Right renal pelvis (tissue), 4 donors: ENCODE data around the gene GRID1. TPM values are rescaled to one million over a fixed set of nuclear protein-coding genes. Genes with fewer than 3 reads are reported as not detected.
"Not testable (repeated sequence)": the region's sequence is repeated elsewhere in the genome, so short reads cannot be mapped to it uniquely, and the experiment has no call there.

Experiments used
- DNase-seq, 4 donors: peaks; one replicate each; pipeline ENCODE4 v3.0.0-alpha.2; 2013; ENCODE audit warnings: low read depth in 4 of 4, low spot score in 3 of 4, missing footprints in 1 of 4
- polyA plus RNA-seq, 4 donors: library from polyadenylated mRNA; unstranded; fragments of 120-200 nt; gene quantifications; one replicate each; pipeline ENCODE4 v1.2.1, GENCODE V29; 2013; ENCODE audit not compliant: insufficient read length in 4 of 4

Gene GRID1
- polyA plus RNA-seq, 4 donors: 1.5 to 2.3 (median 2.1) TPM

- no peak for DNase-seq
Observed at GRCh38 chr10:85993840-85994507, 372.6 kb downstream of the GRID1 start.

GRCh38 chr10:85993140-85993539, 373.5 kb downstream of the GRID1 start:
- DNase-seq: no peak

GRCh38 chr10:85992324-85992723, 374.3 kb downstream of the GRID1 start:
- DNase-seq: no peak

- no peak for DNase-seq
Observed at GRCh38 chr10:85986777-85987176, 379.8 kb downstream of the GRID1 start.

GRCh38 chr10:85983051-85983450, 383.5 kb downstream of the GRID1 start:
- no peak for DNase-seq

GRCh38 chr10:85979598-85979997, 387.0 kb downstream of the GRID1 start:
- no peak for DNase-seq

GRCh38 chr10:85978566-85979358, 387.8 kb downstream of the GRID1 start:
- no peak for DNase-seq

- no peak for DNase-seq
Observed at GRCh38 chr10:85977642-85978041, 389.0 kb downstream of the GRID1 start.

- DNase-seq: no peak
Observed at GRCh38 chr10:85976267-85976793, 390.3 kb downstream of the GRID1 start.

GRCh38 chr10:85971494-85971893, 395.1 kb downstream of the GRID1 start:
- DNase-seq: no peak

- DNase-seq: no peak
Observed at GRCh38 chr10:85967594-85967993, 399.0 kb downstream of the GRID1 start.

- DNase-seq: no peak
Observed at GRCh38 chr10:85961479-85962067, 405.0 kb downstream of the GRID1 start.

GRCh38 chr10:85961073-85961472, 405.5 kb downstream of the GRID1 start:
- DNase-seq: no peak

- DNase-seq: no peak
Observed at GRCh38 chr10:85959239-85959638, 407.4 kb downstream of the GRID1 start.

GRCh38 chr10:85950921-85951320, 415.7 kb downstream of the GRID1 start:
- DNase-seq: no peak

GRCh38 chr10:85946713-85947326, 419.8 kb downstream of the GRID1 start:
- no peak for DNase-seq

GRCh38 chr10:85936161-85936560, 430.4 kb downstream of the GRID1 start:
- no peak for DNase-seq

GRCh38 chr10:85934586-85934985, 432.0 kb downstream of the GRID1 start:
- no peak for DNase-seq

GRCh38 chr10:85929993-85930392, 436.6 kb downstream of the GRID1 start:
- not testable (repeated sequence) for DNase-seq

GRCh38 chr10:85927952-85928665, 438.5 kb downstream of the GRID1 start:
- no peak for DNase-seq
